Keratinocyte (primary cell): ENCODE data around the gene DPF3. TPM values are rescaled to one million over a fixed set of nuclear protein-coding genes. Genes with fewer than 3 reads are reported as not detected.

ENCODE experiments used
- DNase-seq: peaks from one replicate; pipeline ENCODE4 v3.0.0-alpha.2; 2011; ENCODE audit warnings: low read depth, missing footprints, low spot score
- FAIRE-seq: peaks from 2 replicates; lab custom pipeline; 2011; peaks lifted over from hg19 to GRCh38; lab: Jason Lieb, UNC
- H2AFZ ChIP-seq: 2 replicates; pipeline ENCODE4 v1.6.0; 2012; ENCODE audit warnings: low read length, control low read depth, inconsistent platforms; ENCODE audit not compliant: control insufficient read depth
- H3K27ac ChIP-seq: 2 replicates; pipeline ENCODE4 v1.5.1; 2011; ENCODE audit warnings: low read length; ENCODE audit not compliant: control insufficient read depth, insufficient read depth
- H3K27me3 ChIP-seq: 3 replicates; pipeline ENCODE4 v1.6.0; 2011; ENCODE audit warnings: low read length; ENCODE audit not compliant: control insufficient read depth, insufficient read depth; ENCODE audit errors: extremely low read depth
- H3K36me3 ChIP-seq, 2 experiments: 2 replicates in 1 of 2; 3 replicates in 1 of 2; pipeline ENCODE4 v1.5.1; 2011; ENCODE audit warnings: low read length in 2 of 2, mild to moderate bottlenecking in 1 of 2; ENCODE audit not compliant: control insufficient read depth in 2 of 2, insufficient read depth in 2 of 2; ENCODE audit errors: extremely low read depth in 1 of 2
- H3K4me1 ChIP-seq: 3 replicates; pipeline ENCODE4 v1.5.1; 2011; ENCODE audit warnings: low read length; ENCODE audit not compliant: control insufficient read depth, insufficient read depth; ENCODE audit errors: extremely low read depth
- H3K4me2 ChIP-seq: 3 replicates; pipeline ENCODE4 v1.6.0; 2011; ENCODE audit warnings: low read depth, low read length; ENCODE audit not compliant: control insufficient read depth, insufficient read depth; ENCODE audit errors: extremely low read depth
- H3K4me3 ChIP-seq, 3 experiments: fragments of 200-600 bp in 1 of 3; sonication (generic) in 1 of 3; 2 replicates in 2 of 3; 3 replicates in 1 of 3; pipeline ENCODE4 v1.5.1; 2011 to 2016; ENCODE audit warnings: low read length in 3 of 3, mild to moderate bottlenecking in 3 of 3, control low read depth in 2 of 3, inconsistent platforms in 1 of 3, low read depth in 1 of 3, mixed read lengths in 1 of 3, mixed run types in 1 of 3, moderate library complexity in 1 of 3; ENCODE audit not compliant: control insufficient read depth in 2 of 3, insufficient read depth in 2 of 3; ENCODE audit errors: extremely low read depth in 1 of 3
- H3K79me2 ChIP-seq: 2 replicates; pipeline ENCODE4 v1.6.0; 2012; ENCODE audit warnings: low read length; ENCODE audit not compliant: control insufficient read depth, insufficient read depth
- H3K9ac ChIP-seq: 3 replicates; pipeline ENCODE4 v1.6.0; 2011; ENCODE audit warnings: low read length; ENCODE audit not compliant: control insufficient read depth, insufficient read depth; ENCODE audit errors: extremely low read depth
- H3K9me1 ChIP-seq: 3 replicates; pipeline ENCODE4 v1.6.0; 2011; ENCODE audit warnings: low read length; ENCODE audit not compliant: control insufficient read depth, insufficient read depth; ENCODE audit errors: extremely low read depth
- H3K9me3 ChIP-seq: 2 replicates; pipeline ENCODE4 v1.5.1; 2012; ENCODE audit warnings: low read depth, low read length; ENCODE audit not compliant: control insufficient read depth
- H4K20me1 ChIP-seq: 3 replicates; pipeline ENCODE4 v1.6.0; 2011; ENCODE audit warnings: low read length; ENCODE audit not compliant: control insufficient read depth, insufficient read depth; ENCODE audit errors: extremely low read depth
- EZH2 ChIP-seq: IDR thresholded peaks from one replicate; pipeline ENCODE4 v1.6.1; 2012; ENCODE audit warnings: inconsistent platforms, mild to moderate bottlenecking, low read length, moderate library complexity
- dilution Hi-C: fragments of 300-500 bp; cut with MboI; formaldehyde crosslinking; loops from one replicate; pipeline ENCODE4 v1.7.0; 2020; ENCODE audit warnings: low sequenced_read_pairs; ENCODE audit not compliant: extremely low pct_ligation_motif_present
- polyA plus RNA-seq, 5 experiments: library from polyadenylated mRNA; depleted of rRNA in 3 of 5; stranded (reverse) in 3 of 5; stranded (forward) in 1 of 5; unstranded in 1 of 5; fragments of >200 nt; gene quantifications; 1 replicate in 1 of 5; 2 replicates in 3 of 5; 3 replicates in 1 of 5; pipeline versions ENCODE4 v1.2.1 to v1.2.3, GENCODE V29; 2011 to 2012; ENCODE audit warnings: missing spikeins in 2 of 5, low read depth in 1 of 5, low replicate concordance in 1 of 5
- TF ChIP-seq, protein P1 (sequence below), 3 experiments: IDR thresholded peaks in 1 of 3; conservative IDR thresholded peaks in 1 of 3; optimal IDR thresholded peaks in 1 of 3; 2 replicates in 2 of 3; 3 replicates in 1 of 3; pipeline versions ENCODE3 to v1.5.1; 2011; ENCODE audit warnings: low read length in 3 of 3, mild to moderate bottlenecking in 3 of 3, moderate library complexity in 2 of 3, control low read depth in 1 of 3, inconsistent platforms in 1 of 3; ENCODE audit not compliant: insufficient read depth in 2 of 3; ENCODE audit errors: extremely low read depth in 1 of 3

Gene DPF3
- polyA plus RNA-seq, 1 donor (not counting 4 experiments of a cell fraction or from before 2014, with no cell fraction given), result 1.1 TPM

- Histone ChIP-seq H3K79me2 (no peaks in the 10 kb centered on the region), H3K36me3 (no peaks in the 10 kb centered on the region), H3K27me3 (peaks cover 26% of the 10 kb centered on the region), H3K4me2 (no peak overlapping the region), H2AFZ (no peak overlapping the region), H3K4me1 (peaks cover 8% of the 10 kb centered on the region), H3K9ac (no peak overlapping the region), H4K20me1 (no peaks in the 10 kb centered on the region), H3K4me3 (no peak overlapping the region), H3K9me1 (no peaks in the 10 kb centered on the region), H3K9me3 (no peaks in the 10 kb centered on the region), H3K27ac (no peak overlapping the region)
- TF ChIP-seq EZH2, result no peak
- TF ChIP-seq, protein P1, sequence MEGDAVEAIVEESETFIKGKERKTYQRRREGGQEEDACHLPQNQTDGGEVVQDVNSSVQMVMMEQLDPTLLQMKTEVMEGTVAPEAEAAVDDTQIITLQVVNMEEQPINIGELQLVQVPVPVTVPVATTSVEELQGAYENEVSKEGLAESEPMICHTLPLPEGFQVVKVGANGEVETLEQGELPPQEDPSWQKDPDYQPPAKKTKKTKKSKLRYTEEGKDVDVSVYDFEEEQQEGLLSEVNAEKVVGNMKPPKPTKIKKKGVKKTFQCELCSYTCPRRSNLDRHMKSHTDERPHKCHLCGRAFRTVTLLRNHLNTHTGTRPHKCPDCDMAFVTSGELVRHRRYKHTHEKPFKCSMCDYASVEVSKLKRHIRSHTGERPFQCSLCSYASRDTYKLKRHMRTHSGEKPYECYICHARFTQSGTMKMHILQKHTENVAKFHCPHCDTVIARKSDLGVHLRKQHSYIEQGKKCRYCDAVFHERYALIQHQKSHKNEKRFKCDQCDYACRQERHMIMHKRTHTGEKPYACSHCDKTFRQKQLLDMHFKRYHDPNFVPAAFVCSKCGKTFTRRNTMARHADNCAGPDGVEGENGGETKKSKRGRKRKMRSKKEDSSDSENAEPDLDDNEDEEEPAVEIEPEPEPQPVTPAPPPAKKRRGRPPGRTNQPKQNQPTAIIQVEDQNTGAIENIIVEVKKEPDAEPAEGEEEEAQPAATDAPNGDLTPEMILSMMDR (optimal IDR thresholded peaks at IDR 0.05 in 1 of 3, IDR thresholded peaks at IDR 0.05 in 1 of 3, conservative IDR thresholded peaks at IDR 0.05 in 1 of 3; ENCODE audit: extremely low read depth in 1 of 3, insufficient read depth in 2 of 3, low read length in 3 of 3), result no peak
- DNase-seq, result no peak
- FAIRE-seq, result no peak
- dilution Hi-C loops, result no loop called here
These were observed 6.4 kb downstream of the DPF3 start for GRCh38 chr14:72887514-72887913.

GRCh38 chr14:72884386-72884785, 9.5 kb downstream of the DPF3 start:
- Histone ChIP-seq H3K4me3 (no peak overlapping the region), H3K27me3 (peaks cover 6% of the 10 kb centered on the region), H3K79me2 (no peaks in the 10 kb centered on the region), H3K27ac (no peak overlapping the region), H2AFZ (no peak overlapping the region), H3K4me1 (no peaks in the 10 kb centered on the region), H3K4me2 (no peak overlapping the region), H3K9ac (no peak overlapping the region), H3K9me1 (no peaks in the 10 kb centered on the region), H3K9me3 (no peaks in the 10 kb centered on the region), H3K36me3 (no peaks in the 10 kb centered on the region), H4K20me1 (no peaks in the 10 kb centered on the region)
- DNase-seq (no peak), FAIRE-seq (no peak)
- no peak for TF ChIP-seq EZH2
- TF ChIP-seq, protein P1 (optimal IDR thresholded peaks at IDR 0.05 in 1 of 3, IDR thresholded peaks at IDR 0.05 in 1 of 3, conservative IDR thresholded peaks at IDR 0.05 in 1 of 3; ENCODE audit: extremely low read depth in 1 of 3, insufficient read depth in 2 of 3, low read length in 3 of 3), result no peak
- dilution Hi-C loops, result no loop called here
